Heart right ventricle (tissue), 16 donors: ENCODE measurements around the gene LRRC8D. TPM values are rescaled to one million over a fixed set of nuclear protein-coding genes. Genes with fewer than 3 reads are reported as not detected.
A peak's percentile ranks its signal among the peaks of the same experiment; 100 is the strongest.

Experiments
- ATAC-seq, 8 donors: fragments of 200-7000 bp; cut with Tn5 transposase; one replicate each; pipeline ENCODE4 v1.9.1; 2020; ENCODE audit warnings: mild to moderate bottlenecking in 8 of 8, moderate library complexity in 8 of 8, moderate number of reproducible peaks in 1 of 8
- DNase-seq, 2 donors: peaks; one replicate each; pipeline ENCODE4 v3.0.0-alpha.2; 2020
- H3K27ac ChIP-seq, 10 donors: fragments of 200-600 bp; sonication (generic) in 2 of 10; one replicate each; pipeline versions ENCODE4 v1.5.0 to v1.8.0; 2020 to 2022; ENCODE audit warnings: mild to moderate bottlenecking in 3 of 10
- H3K27me3 ChIP-seq, 7 donors: fragments of 200-600 bp; one replicate each; pipeline ENCODE4 v1.8.0; 2021 to 2022; ENCODE audit warnings: mild to moderate bottlenecking in 2 of 7
- H3K36me3 ChIP-seq, 9 donors: fragments of 200-600 bp; sonication (generic) in 1 of 9; one replicate each; pipeline versions ENCODE4 v1.5.0 to v1.8.0; 2020 to 2022; ENCODE audit warnings: mild to moderate bottlenecking in 2 of 9
- H3K4me1 ChIP-seq, 9 donors: fragments of 200-600 bp; sonication (generic) in 1 of 9; one replicate each; pipeline versions ENCODE4 v1.5.0 to v1.8.0; 2020 to 2022; ENCODE audit warnings: mild to moderate bottlenecking in 4 of 9
- H3K4me3 ChIP-seq, 10 donors: fragments of 200-600 bp; sonication (generic) in 2 of 10; one replicate each; pipeline versions ENCODE4 v1.5.0 to v1.8.0; 2020 to 2022; ENCODE audit warnings: mild to moderate bottlenecking in 7 of 10, moderate library complexity in 2 of 10
- H3K9me3 ChIP-seq, 11 donors: fragments of 200-600 bp in 10 of 11; sonication (generic) in 2 of 11; one replicate each; pipeline versions ENCODE4 v1.5.0 to v1.8.0; 2013 to 2022; ENCODE audit warnings: mild to moderate bottlenecking in 2 of 11, control low read depth in 1 of 11, moderate library complexity in 1 of 11
- CTCF ChIP-seq, 9 donors: fragments of 200-600 bp; sonication (generic) in 2 of 9; IDR thresholded peaks; one replicate each; pipeline versions ENCODE4 v1.5.0 to v1.8.0; 2021 to 2022; ENCODE audit warnings: antibody characterized with exemption in 9 of 9, mild to moderate bottlenecking in 5 of 9, moderate library complexity in 1 of 9
- WGBS, 2 donors: extraction: QIAGEN DNeasy Blood & Tissue Kit; methylation state at CpG; one replicate each; pipeline ENCODE4 v1.1.7; 2013; ENCODE audit warnings: inconsistent platforms in 1 of 2; 5-methylcytosine and 5-hydroxymethylcytosine counted together
- intact Hi-C, 10 donors: fragments of 100-400 bp; cut with DNase I; formaldehyde crosslinking; loops; one replicate each; pipeline versions ENCODE4 v1.11.1 to v1.14.2; 2022
- polyA plus RNA-seq, 2 donors: library from polyadenylated mRNA; stranded (reverse); fragments of 200-250 nt; gene quantifications; one replicate each; pipeline ENCODE4 v1.2.3, GENCODE V29; 2013
- total RNA-seq, 10 donors: library from RNA; stranded (reverse); fragmentation: NEBNext Ultra II Directional in 3 of 10; extraction: Animal tissue kit (Norgen Biotek cat#: 25700) in 3 of 10; gene quantifications; one replicate each; pipeline versions ENCODE4 v1.2.1 to v1.2.4, GENCODE V29; 2021 to 2023
- donor health status: Arrhythmogenic right ventricular cardiomyopathy.
- donor health status: ischemic (EF 13 %, LVEDD 7.1; RV severe dilation, severe dysfunction).
- donor health status: healthy with polysubstance abuse.
- donor health status: DM: no; HTN: yes; CAD: no.
- donor health status: DM: no; HTN: no; CAD: no.
- donor health status: ischemic (EF 25% LVEDD 6.9; RV normal size, moderate dysfunction).
- donor health status: ischemic (EF 25% LVEDD 5.7; RV mildly dilated, moderate dysfunction).
- donor health status: healthy.
- donor health status: DM: yes; HTN: yes; CAD: no.
- donor health status: Ischemic cardiomyopathy.
- donor health status: ischemic (EF 35%, LVEDD 5.7; RV mildly dilated, moderate dysfunction).
- donor health status: nonischemic (EF 11% LVEDD 7.7; RV severe dilation, severe dysfunction).
- donor health status: DM: yes; HTN: yes; CAD: no.
- donor health status: PGD.
- donor health status: ischemic (EF 29% LVEDD 5.4; RV normal size, mild dysfunction).
- donor health status: nonischemic (EF 23%, LVEDD 6.1; RV moderate dilation, normal function).

The LRRC8D gene
- total and polyA plus RNA-seq, 12 donors: 3.0 to 11.0 (median 6.6) TPM

GRCh38 chr1:89918127-89918793 lies 97.4 kb downstream of the LRRC8D start:
- Histone ChIP-seq H3K27me3 (no peaks in the 10 kb centered on the region), H3K36me3 (peaks cover 0 to 2% (median 0%) of the 10 kb centered on the region in 9 donors), H3K4me3 (no peak overlapping the region), H3K9me3 (peaks cover 0 to 3% (median 0%) of the 10 kb centered on the region in 11 donors), H3K27ac (no peak overlapping the region), H3K4me1 (peaks cover 0 to 23% (median 10%) of the 10 kb centered on the region in 9 donors)
- peak in 3 of 8 donors; percentile 24 to 39 (median 37) for ATAC-seq
- no peak for DNase-seq
- WGBS, 2 donors: 94 to 99% methylated on average over 2 of the region's 2 CpGs
- no peak for TF ChIP-seq CTCF (IDR thresholded peaks at IDR 0.05)
- intact Hi-C loops: no loop called here

- ATAC-seq (no peak), DNase-seq (no peak)
- Histone ChIP-seq H3K36me3 (peaks cover 0 to 7% (median 0%) of the 10 kb centered on the region in 9 donors), H3K4me1 (peaks cover 0 to 22% (median 10%) of the 10 kb centered on the region in 9 donors), H3K27ac (no peak overlapping the region), H3K4me3 (no peak overlapping the region), H3K9me3 (peaks cover 0 to 8% (median 0%) of the 10 kb centered on the region in 11 donors), H3K27me3 (no peaks in the 10 kb centered on the region)
- intact Hi-C loops: no loop called here
- no peak for TF ChIP-seq CTCF (IDR thresholded peaks at IDR 0.05)
- WGBS, 2 donors: 64 to 87% methylated on average over 1 of the region's 1 CpG
Measured at GRCh38 chr1:89918794-89919155, 97.9 kb downstream of the LRRC8D start.

GRCh38 chr1:89919174-89919573 lies 98.3 kb downstream of the LRRC8D start:
- TF ChIP-seq CTCF (IDR thresholded peaks at IDR 0.05): no peak
- no peak overlapping the region for H3K27ac ChIP-seq
- no peak for ATAC-seq

GRCh38 chr1:89922911-89923310 lies 102.1 kb downstream of the LRRC8D start:
- Histone ChIP-seq H3K4me1 (peaks cover 0 to 14% (median 10%) of the 10 kb centered on the region in 9 donors), H3K27ac (no peak overlapping the region), H3K9me3 (peaks cover 0 to 14% (median 0%) of the 10 kb centered on the region in 11 donors), H3K4me3 (no peak overlapping the region), H3K36me3 (peaks cover 0 to 8% (median 0%) of the 10 kb centered on the region in 9 donors), H3K27me3 (no peaks in the 10 kb centered on the region)
- ATAC-seq (no peak), DNase-seq (no peak)
- intact Hi-C loops: no loop called here
- no peak for TF ChIP-seq CTCF (IDR thresholded peaks at IDR 0.05)
- WGBS, 2 donors: 96% methylated on average over 2 of the region's 2 CpGs

More at GRCh38 chr1:89919174-89919573, 98.3 kb downstream of the LRRC8D start:
- no peak overlapping the region for H3K4me3 ChIP-seq
- intact Hi-C loops: no loop called here
- H3K27me3 ChIP-seq: no peaks in the 10 kb centered on the region
- H3K36me3 ChIP-seq: peaks cover 0 to 8% (median 0%) of the 10 kb centered on the region in 9 donors
- peaks cover 0 to 22% (median 10%) of the 10 kb centered on the region in 9 donors for H3K4me1 ChIP-seq
- DNase-seq: no peak
- H3K9me3 ChIP-seq: peaks cover 0 to 12% (median 0%) of the 10 kb centered on the region in 11 donors
